Stimulated activated CD8-positive, alpha-beta memory T cell treated with anti-CD3 and anti-CD28 coated beads, Interleukin-12 subunit alpha, Interleukin-12 subunit beta, amount 100 ng/mL, for 1 hour (primary cell): Measurements from ENCODE around the gene TSPAN9.

ENCODE experiments used
- DNase-seq: peaks from one replicate; pipeline ENCODE4 v3.0.0-alpha.2; 2020; ENCODE audit warnings: low read depth

TSPAN9 gene

GRCh38 chr12:3124917-3125316, 47.7 kb downstream of the TSPAN9 start:
- DNase-seq, result no peak

- no peak for DNase-seq
These were observed 48.5 kb downstream of the TSPAN9 start for GRCh38 chr12:3125674-3126073.

- DNase-seq, result no peak
These were observed 50.7 kb downstream of the TSPAN9 start for GRCh38 chr12:3127832-3128231.

- DNase-seq, result no peak
These were observed 51.5 kb downstream of the TSPAN9 start for GRCh38 chr12:3128498-3129293.

- DNase-seq, result no peak
These were observed 52.3 kb downstream of the TSPAN9 start for GRCh38 chr12:3129301-3130056.

- DNase-seq, result no peak
These were observed 53.1 kb downstream of the TSPAN9 start for GRCh38 chr12:3130057-3130830.

- DNase-seq, result no peak
These were observed 54.0 kb downstream of the TSPAN9 start for GRCh38 chr12:3131129-3131528.

GRCh38 chr12:3132636-3133404, 55.6 kb downstream of the TSPAN9 start:
- no peak for DNase-seq

GRCh38 chr12:3133405-3133783, 56.2 kb downstream of the TSPAN9 start:
- no peak for DNase-seq

- no peak for DNase-seq
These were observed 56.9 kb downstream of the TSPAN9 start for GRCh38 chr12:3134126-3134525.

GRCh38 chr12:3134526-3135135, 57.5 kb downstream of the TSPAN9 start:
- DNase-seq, result no peak

- peak; percentile 10 for DNase-seq
These were observed 58.6 kb downstream of the TSPAN9 start for GRCh38 chr12:3135522-3136461.

GRCh38 chr12:3136641-3137267, 59.6 kb downstream of the TSPAN9 start:
- no peak for DNase-seq

GRCh38 chr12:3137268-3137781, 60.1 kb downstream of the TSPAN9 start:
- no peak for DNase-seq

- no peak for DNase-seq
These were observed 60.8 kb downstream of the TSPAN9 start for GRCh38 chr12:3137814-3138445.

- DNase-seq, result no peak
These were observed 61.8 kb downstream of the TSPAN9 start for GRCh38 chr12:3138941-3139511.

GRCh38 chr12:3139760-3140159, 62.6 kb downstream of the TSPAN9 start:
- no peak for DNase-seq

- no peak for DNase-seq
These were observed 63.1 kb downstream of the TSPAN9 start for GRCh38 chr12:3140284-3140683.
